GM12875 (cell line): Measurements from ENCODE around the gene ITGB7.

ENCODE experiments used
- H3K4me3 ChIP-seq: one replicate; pipeline ENCODE4 v1.5.1; 2011; ENCODE audit warnings: low read depth, low read length, control low read depth
- TF ChIP-seq, protein P1 (sequence below): IDR thresholded peaks from 2 replicates; pipeline ENCODE4 v1.5.1; 2011; ENCODE audit warnings: low read depth, mild to moderate bottlenecking, control low read depth, inconsistent platforms, low read length, moderate library complexity, borderline replicate concordance; ENCODE audit not compliant: insufficient read depth

ITGB7 gene

GRCh38 chr12:53214687-53215455 lies 7.8 kb upstream of the ITGB7 start:
- TF ChIP-seq, protein P1, sequence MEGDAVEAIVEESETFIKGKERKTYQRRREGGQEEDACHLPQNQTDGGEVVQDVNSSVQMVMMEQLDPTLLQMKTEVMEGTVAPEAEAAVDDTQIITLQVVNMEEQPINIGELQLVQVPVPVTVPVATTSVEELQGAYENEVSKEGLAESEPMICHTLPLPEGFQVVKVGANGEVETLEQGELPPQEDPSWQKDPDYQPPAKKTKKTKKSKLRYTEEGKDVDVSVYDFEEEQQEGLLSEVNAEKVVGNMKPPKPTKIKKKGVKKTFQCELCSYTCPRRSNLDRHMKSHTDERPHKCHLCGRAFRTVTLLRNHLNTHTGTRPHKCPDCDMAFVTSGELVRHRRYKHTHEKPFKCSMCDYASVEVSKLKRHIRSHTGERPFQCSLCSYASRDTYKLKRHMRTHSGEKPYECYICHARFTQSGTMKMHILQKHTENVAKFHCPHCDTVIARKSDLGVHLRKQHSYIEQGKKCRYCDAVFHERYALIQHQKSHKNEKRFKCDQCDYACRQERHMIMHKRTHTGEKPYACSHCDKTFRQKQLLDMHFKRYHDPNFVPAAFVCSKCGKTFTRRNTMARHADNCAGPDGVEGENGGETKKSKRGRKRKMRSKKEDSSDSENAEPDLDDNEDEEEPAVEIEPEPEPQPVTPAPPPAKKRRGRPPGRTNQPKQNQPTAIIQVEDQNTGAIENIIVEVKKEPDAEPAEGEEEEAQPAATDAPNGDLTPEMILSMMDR = no peak
- no peak overlapping the region for H3K4me3 ChIP-seq

DNA sequence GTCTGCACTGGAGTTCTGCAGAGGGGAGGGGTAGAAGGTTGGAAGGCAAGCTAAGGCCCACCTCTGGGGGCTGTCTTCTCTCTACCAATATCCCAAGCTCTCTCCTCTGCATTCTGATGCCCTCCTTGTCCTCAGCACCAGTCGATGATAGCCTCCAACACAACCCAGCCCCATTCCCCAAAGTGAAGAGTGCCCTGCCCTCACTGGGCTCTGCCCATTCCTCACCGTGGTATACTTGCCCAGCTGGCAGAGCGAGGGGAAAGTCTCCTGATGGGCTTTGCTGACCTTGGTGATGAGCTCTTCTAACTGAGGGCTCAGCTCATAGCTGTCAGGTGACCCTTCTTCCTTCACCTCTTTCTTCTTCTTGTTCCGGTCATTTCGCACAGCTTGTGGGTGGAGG lies 7.2 kb upstream of the ITGB7 start:
- H3K4me3 ChIP-seq = no peak overlapping the region
- TF ChIP-seq, protein P1 = no peak

GRCh38 chr12:53213348-53213747 lies 6.3 kb upstream of the ITGB7 start:
- TF ChIP-seq, protein P1 = peak; percentile 95
- H3K4me3 ChIP-seq = no peak overlapping the region

DNA sequence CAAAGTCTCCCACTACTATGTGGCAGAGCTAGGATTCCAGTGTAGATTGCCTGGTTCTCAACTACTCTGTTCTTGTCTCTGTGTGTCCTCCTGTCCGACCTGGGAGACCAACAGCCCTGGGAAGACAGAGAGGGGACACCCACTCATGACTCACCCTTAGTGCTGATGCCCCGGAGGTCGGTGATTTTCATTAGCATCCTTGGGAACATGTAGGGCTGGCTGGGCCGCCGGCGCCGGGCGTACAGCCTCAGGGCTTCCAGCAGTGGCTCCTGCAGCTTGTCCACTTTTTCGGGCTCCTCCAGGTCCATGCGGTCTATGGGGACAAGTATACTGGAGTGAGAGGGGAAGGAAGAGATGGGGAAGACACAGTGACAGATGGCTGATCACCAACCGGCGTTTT lies 5.9 kb upstream of the ITGB7 start:
- TF ChIP-seq, protein P1 = no peak
- no peak overlapping the region for H3K4me3 ChIP-seq

GRCh38 chr12:53211476-53212381 lies 4.7 kb upstream of the ITGB7 start:
- TF ChIP-seq, protein P1 = peak; percentile 79
- H3K4me3 ChIP-seq = no peak overlapping the region

- TF ChIP-seq, protein P1 = no peak
- H3K4me3 ChIP-seq = no peak overlapping the region
Observed at GRCh38 chr12:53210843-53211242, 3.8 kb upstream of the ITGB7 start.
